ENCODE results near the gene KBTBD12. TPM values are rescaled to one million over a fixed set of nuclear protein-coding genes. Genes with fewer than 3 reads are reported as not detected.
A peak's percentile ranks its signal among the peaks of the same experiment; 100 is the strongest.

The KBTBD12 gene
- total and polyA plus RNA-seq, 11 donors: 13.2 to 47.1 (median 29.7) TPM

- Histone ChIP-seq H3K9me3 (no peaks in the 10 kb centered on the region), H3K4me3 (no peak overlapping the region), H3K4me1 (peaks cover 0 to 18% (median 6%) of the 10 kb centered on the region in 12 donors), H3K27me3 (no peaks in the 10 kb centered on the region), H3K36me3 (peaks cover 0 to 6% (median 0%) of the 10 kb centered on the region in 9 donors), H3K27ac (peak overlapping the region in 4 of 12 donors; percentile 37 to 82 (median 60))
- intact Hi-C loops (cut with DNase I): no loop called here
- no peak for DNase-seq
- TF ChIP-seq POLR2A (IDR thresholded peaks at IDR 0.05): no peak
- 91 to 96% (median 93%) methylated on average over 11 to 13 of the region's 13 CpGs for WGBS, 4 donors
- no peak for ATAC-seq
These were observed 70.7 kb downstream of the KBTBD12 start for GRCh38 chr3:127985655-127986225.

GRCh38 chr3:127986803-127987202, 71.8 kb downstream of the KBTBD12 start:
- peak; percentile 64 to 87 (median 74) for DNase-seq
- H3K9me3 ChIP-seq: no peaks in the 10 kb centered on the region
- no peak overlapping the region for H3K4me3 ChIP-seq
- ATAC-seq: peak; percentile 86 to 91 (median 89)
- H3K27me3 ChIP-seq: no peaks in the 10 kb centered on the region
- peak overlapping the region in 9 of 12 donors; percentile 16 to 82 (median 43) for H3K27ac ChIP-seq
- H3K4me1 ChIP-seq: peaks cover 0 to 18% (median 6%) of the 10 kb centered on the region in 12 donors
- TF ChIP-seq POLR2A (IDR thresholded peaks at IDR 0.05): no peak
- no peak for TF ChIP-seq CTCF (IDR thresholded peaks at IDR 0.05)
- peaks cover 0 to 6% (median 0%) of the 10 kb centered on the region in 9 donors for H3K36me3 ChIP-seq
- WGBS, 4 donors: 55 to 73% (median 65%) methylated on average over 11 of the region's 11 CpGs
- intact Hi-C loops (cut with DNase I): no loop called here

GRCh38 chr3:127987309-127987995, 72.4 kb downstream of the KBTBD12 start:
- intact Hi-C loops (cut with DNase I): no loop called here
- no peak for TF ChIP-seq POLR2A (IDR thresholded peaks at IDR 0.05)
- TF ChIP-seq CTCF (IDR thresholded peaks at IDR 0.05): no peak
- no peak for DNase-seq
- H3K27ac ChIP-seq: peak overlapping the region in 10 of 12 donors; percentile 4 to 80 (median 40)
- H3K27me3 ChIP-seq: no peaks in the 10 kb centered on the region
- H3K9me3 ChIP-seq: no peaks in the 10 kb centered on the region
- H3K4me1 ChIP-seq: peaks cover 0 to 18% (median 6%) of the 10 kb centered on the region in 12 donors
- WGBS, 4 donors: 58 to 69% (median 66%) methylated on average over 7 of the region's 7 CpGs
- no peak overlapping the region for H3K4me3 ChIP-seq
- peaks cover 0 to 6% (median 0%) of the 10 kb centered on the region in 9 donors for H3K36me3 ChIP-seq
- no peak for ATAC-seq

GRCh38 chr3:127988770-127989557, 73.9 kb downstream of the KBTBD12 start:
- Histone ChIP-seq H3K27ac (peak overlapping the region in 2 of 12 donors; percentile 5 to 62), H3K4me3 (no peak overlapping the region), H3K4me1 (peaks cover 0 to 18% (median 6%) of the 10 kb centered on the region in 12 donors), H3K27me3 (no peaks in the 10 kb centered on the region), H3K9me3 (no peaks in the 10 kb centered on the region), H3K36me3 (peaks cover 0 to 6% (median 0%) of the 10 kb centered on the region in 9 donors)
- ATAC-seq: no peak
- no peak for DNase-seq
- WGBS, 4 donors: 65 to 75% (median 69%) methylated on average over 10 to 11 of the region's 11 CpGs
- TF ChIP-seq CTCF (IDR thresholded peaks at IDR 0.05) (no peak), POLR2A (IDR thresholded peaks at IDR 0.05) (no peak)
- intact Hi-C loops (cut with DNase I): no loop called here

Measured in heart left ventricle (tissue), 16 donors.